Sigmoid colon (tissue), 7 donors: ENCODE data around the gene C5. TPM values are rescaled to one million over a fixed set of nuclear protein-coding genes. Genes with fewer than 3 reads are reported as not detected.

Experiments
- DNase-seq: peaks from one replicate; pipeline ENCODE4 v3.0.0-alpha.2; 2019
- H3K27ac ChIP-seq, 4 donors: fragments of 200-600 bp; sonication (generic); one replicate each; pipeline ENCODE4 v1.5.1; 2016 to 2019; ENCODE audit warnings: mild to moderate bottlenecking in 1 of 4
- H3K27me3 ChIP-seq, 3 donors: fragments of 200-600 bp; sonication (generic); one replicate each; pipeline ENCODE4 v1.5.1; 2019; ENCODE audit warnings: mild to moderate bottlenecking in 1 of 3
- H3K36me3 ChIP-seq, 4 donors: fragments of 200-600 bp; sonication (generic); one replicate each; pipeline ENCODE4 v1.5.1; 2016 to 2019
- H3K4me1 ChIP-seq, 4 donors: fragments of 200-600 bp; sonication (generic); one replicate each; pipeline ENCODE4 v1.5.1; 2017 to 2019
- H3K4me3 ChIP-seq, 4 donors: fragments of 200-600 bp; sonication (generic); one replicate each; pipeline ENCODE4 v1.5.1; 2017 to 2019; ENCODE audit warnings: mild to moderate bottlenecking in 2 of 4, moderate library complexity in 1 of 4
- H3K9me3 ChIP-seq, 4 donors: fragments of 200-600 bp in 3 of 4; sonication (generic) in 3 of 4; one replicate each; pipeline versions ENCODE4 v1.5.1 to v1.6.1; 2013 to 2019
- CTCF ChIP-seq, 4 experiments: fragments of 450-650 bp in 3 of 4; fragments of 200-600 bp in 1 of 4; IDR thresholded peaks; one replicate each; pipeline ENCODE4 v1.5.1; 2016 to 2019; ENCODE audit warnings: antibody characterized with exemption in 4 of 4, mild to moderate bottlenecking in 3 of 4, moderate library complexity in 2 of 4
- EP300 ChIP-seq, 4 donors: sonication (generic); formaldehyde crosslinking; IDR thresholded peaks; one replicate each; pipeline ENCODE4 v1.6.1; 2017; ENCODE audit warnings: antibody characterized with exemption in 4 of 4
- POLR2A ChIP-seq, 2 donors: fragments of 450-650 bp; IDR thresholded peaks; one replicate each; pipeline ENCODE4 v1.6.1; 2016; ENCODE audit warnings: antibody characterized with exemption in 2 of 2, mild to moderate bottlenecking in 2 of 2, moderate library complexity in 2 of 2
- POLR2AphosphoS5 ChIP-seq, 4 donors: sonication (generic); formaldehyde crosslinking; IDR thresholded peaks; one replicate each; pipeline ENCODE4 v1.6.1; 2017; ENCODE audit warnings: antibody characterized with exemption in 4 of 4
- WGBS, 2 donors: extraction: QIAGEN DNeasy Blood & Tissue Kit; methylation state at CpG; one replicate each; pipeline ENCODE4 v1.1.7; 2013; 5-methylcytosine and 5-hydroxymethylcytosine counted together
- intact Hi-C: fragments of 100-400 bp; cut with DNase I; formaldehyde crosslinking; loops from one replicate; pipeline ENCODE4 v1.15.1; 2023
- polyA plus RNA-seq, 3 donors: library from polyadenylated mRNA; stranded (reverse); fragments of 200-250 nt; gene quantifications; one replicate each; pipeline ENCODE4 v1.2.3, GENCODE V29; 2013
- total RNA-seq, 4 donors: library from RNA; depleted of rRNA; stranded (reverse); fragments of >200 nt; gene quantifications; one replicate each; pipeline ENCODE4 v1.1.0, GENCODE V29; 2016
- donor health status: healthy with polysubstance abuse.
- donor health status: Bipolar disorder and iron deficiency.
- donor health status: healthy.

C5 gene
- total and polyA plus RNA-seq, 7 donors: under 0.01 to 6.4 (median 4.6) TPM

GRCh38 chr9:121066850-121067249 lies 16.8 kb upstream of the C5 start:
- no peak for TF ChIP-seq POLR2AphosphoS5 (IDR thresholded peaks at IDR 0.05)
- no peak for TF ChIP-seq POLR2A (IDR thresholded peaks at IDR 0.05)
- TF ChIP-seq EP300 (IDR thresholded peaks at IDR 0.05): no peak
- no peak for TF ChIP-seq CTCF (IDR thresholded peaks at IDR 0.05)
- Histone ChIP-seq H3K36me3 (peaks cover 0 to 8% (median 0%) of the 10 kb centered on the region in 4 donors), H3K27ac (no peak overlapping the region), H3K4me1 (no peaks in the 10 kb centered on the region), H3K9me3 (no peaks in the 10 kb centered on the region), H3K27me3 (no peaks in the 10 kb centered on the region), H3K4me3 (no peak overlapping the region)
- DNase-seq: no peak
- intact Hi-C loops: loop anchor here (10.0 kb wide), 1 partner anchor 82 kb away; no protein-coding TSS in a partner anchor
- WGBS, 2 donors: 99 to 100% methylated on average over 1 of the region's 1 CpG

- Histone ChIP-seq H3K9me3 (no peaks in the 10 kb centered on the region), H3K27me3 (no peaks in the 10 kb centered on the region), H3K36me3 (peaks cover 0 to 1% (median 0%) of the 10 kb centered on the region in 4 donors), H3K4me3 (no peak overlapping the region), H3K27ac (no peak overlapping the region), H3K4me1 (no peaks in the 10 kb centered on the region)
- TF ChIP-seq POLR2AphosphoS5 (IDR thresholded peaks at IDR 0.05): no peak
- TF ChIP-seq EP300 (IDR thresholded peaks at IDR 0.05): no peak
- TF ChIP-seq POLR2A (IDR thresholded peaks at IDR 0.05): no peak
- peak; percentile 39 to 69 (median 53) for TF ChIP-seq CTCF (IDR thresholded peaks at IDR 0.05)
- DNase-seq: no peak
- intact Hi-C loops: loop anchor here (1.0 to 10.0 kb wide), 2 partner anchors 75 to 303 kb away; no protein-coding TSS in a partner anchor
- 21 to 31% methylated on average over 6 of the region's 6 CpGs for WGBS, 2 donors
Observed at GRCh38 chr9:121059998-121060636, 10.0 kb upstream of the C5 start.

GRCh38 chr9:121059513-121059912 lies 9.4 kb upstream of the C5 start:
- TF ChIP-seq CTCF (IDR thresholded peaks at IDR 0.05) (no peak), POLR2AphosphoS5 (IDR thresholded peaks at IDR 0.05) (no peak), POLR2A (IDR thresholded peaks at IDR 0.05) (no peak), EP300 (IDR thresholded peaks at IDR 0.05) (no peak)
- Histone ChIP-seq H3K36me3 (no peaks in the 10 kb centered on the region), H3K27ac (no peak overlapping the region), H3K4me3 (no peak overlapping the region), H3K27me3 (no peaks in the 10 kb centered on the region), H3K9me3 (no peaks in the 10 kb centered on the region), H3K4me1 (no peaks in the 10 kb centered on the region)
- DNase-seq: no peak
- intact Hi-C loops: no loop called here
- 86 to 88% methylated on average over 6 of the region's 6 CpGs for WGBS, 2 donors

GRCh38 chr9:121057821-121058220 lies 7.7 kb upstream of the C5 start:
- Histone ChIP-seq H3K4me3 (no peak overlapping the region), H3K36me3 (no peaks in the 10 kb centered on the region), H3K9me3 (no peaks in the 10 kb centered on the region), H3K27me3 (no peaks in the 10 kb centered on the region), H3K27ac (no peak overlapping the region), H3K4me1 (no peaks in the 10 kb centered on the region)
- TF ChIP-seq EP300 (IDR thresholded peaks at IDR 0.05): no peak
- TF ChIP-seq POLR2A (IDR thresholded peaks at IDR 0.05): no peak
- TF ChIP-seq POLR2AphosphoS5 (IDR thresholded peaks at IDR 0.05): no peak
- TF ChIP-seq CTCF (IDR thresholded peaks at IDR 0.05): no peak
- DNase-seq: no peak
- 75 to 81% methylated on average over 5 of the region's 5 CpGs for WGBS, 2 donors
- intact Hi-C loops: no loop called here
